CD4-positive, CD25-positive, alpha-beta regulatory T cell (primary cell): ENCODE data around the gene PARP11. TPM values are rescaled to one million over a fixed set of nuclear protein-coding genes. Genes with fewer than 3 reads are reported as not detected.

Experiments
- ATAC-seq, 2 donors: fragments of 150-1000 bp; cut with Tn5 transposase; one replicate each; pipeline ENCODE4 v1.10.0; 2021; ENCODE audit warnings: low read depth in 2 of 2, moderate number of reproducible peaks in 2 of 2, moderate library complexity in 1 of 2
- DNase-seq, 3 donors: peaks; one replicate each; pipeline versions ENCODE4 v3.0.0 to v3.0.0-alpha.2; 2012 to 2022; ENCODE audit warnings: mixed read lengths in 1 of 3
- H3K27ac ChIP-seq: one replicate; pipeline ENCODE4 v1.7.0; 2013; ENCODE audit warnings: mild to moderate bottlenecking, low read length; ENCODE audit not compliant: insufficient read depth, poor library complexity, severe bottlenecking
- H3K27me3 ChIP-seq: one replicate; pipeline ENCODE4 v1.7.0; 2013; ENCODE audit warnings: low read length; ENCODE audit not compliant: control insufficient read depth, insufficient read depth
- H3K36me3 ChIP-seq: one replicate; pipeline ENCODE4 v1.7.0; 2013; ENCODE audit warnings: mild to moderate bottlenecking, low read length, moderate library complexity; ENCODE audit not compliant: control insufficient read depth, insufficient read depth
- H3K4me1 ChIP-seq: 2 replicates; pipeline ENCODE4 v1.7.0; 2013; ENCODE audit warnings: mild to moderate bottlenecking, low read length; ENCODE audit not compliant: insufficient read depth, control insufficient read depth, poor library complexity, severe bottlenecking
- H3K4me3 ChIP-seq: one replicate; pipeline ENCODE4 v1.7.0; 2013; ENCODE audit warnings: low read depth, mild to moderate bottlenecking, low read length, moderate library complexity
- H3K9me3 ChIP-seq, 2 experiments: 1 replicate in 1 of 2; 2 replicates in 1 of 2; pipeline ENCODE4 v1.7.0; 2013; ENCODE audit warnings: low read length in 2 of 2, mild to moderate bottlenecking in 1 of 2, moderate library complexity in 1 of 2; ENCODE audit not compliant: control insufficient read depth in 2 of 2
- H3K27ac Mint-ChIP-seq, 3 donors: one replicate each; pipeline ENCODE4 v1.8.0; 2020 to 2022; ENCODE audit warnings: mild to moderate bottlenecking in 3 of 3, mixed read lengths in 3 of 3, moderate library complexity in 2 of 3
- H3K27me3 Mint-ChIP-seq: one replicate; pipeline ENCODE4 v1.8.0; 2022; ENCODE audit warnings: mild to moderate bottlenecking, mixed read lengths
- H3K36me3 Mint-ChIP-seq: one replicate; pipeline ENCODE4 v1.8.0; 2020; ENCODE audit warnings: mixed read lengths
- H3K4me1 Mint-ChIP-seq, 4 donors: one replicate each; pipeline ENCODE4 v1.8.0; 2020 to 2022; ENCODE audit warnings: mixed read lengths in 4 of 4, mild to moderate bottlenecking in 1 of 4
- H3K4me3 Mint-ChIP-seq, 4 donors: one replicate each; pipeline ENCODE4 v1.8.0; 2020 to 2022; ENCODE audit warnings: mild to moderate bottlenecking in 4 of 4, mixed read lengths in 4 of 4, moderate library complexity in 3 of 4
- H3K9me3 Mint-ChIP-seq, 7 donors: one replicate each; pipeline ENCODE4 v1.8.0; 2020 to 2022; ENCODE audit warnings: mixed read lengths in 7 of 7, mild to moderate bottlenecking in 3 of 7, moderate library complexity in 2 of 7
- polyA plus RNA-seq, 4 donors: library from polyadenylated mRNA; unstranded; fragments of 300-500 nt; fragmentation: Illumina TruSeq; gene quantifications; one replicate each; pipeline ENCODE4 v1.2.3, GENCODE V29; 2021
- total RNA-seq: library from RNA; stranded (reverse); gene quantifications from one replicate; pipeline ENCODE4 v1.2.3, GENCODE V29; 2022

PARP11 gene
- total and polyA plus RNA-seq, 5 donors from 2014 or later, result 5.2 to 16.1 (median 6.8) TPM

DNA sequence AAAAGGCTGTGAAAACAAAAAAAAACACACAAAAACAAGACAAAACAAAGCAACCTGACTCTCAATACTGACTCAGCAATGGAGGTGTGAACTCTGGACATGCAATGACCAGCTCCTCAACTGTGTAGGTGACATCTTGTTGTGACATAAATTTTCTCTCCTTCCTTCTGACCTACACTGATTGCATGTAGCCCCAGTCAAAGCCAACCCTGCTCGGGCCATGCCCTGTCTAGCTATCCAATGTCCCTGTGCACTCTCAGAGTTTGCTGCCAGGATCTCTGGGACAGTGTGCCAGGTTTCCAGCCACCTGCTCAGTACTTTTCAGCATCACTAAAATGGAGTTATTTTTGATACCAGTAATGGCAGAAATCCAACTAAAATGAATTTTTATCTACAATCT, 101.3 kb downstream of the PARP11 start:
- H3K27me3 ChIP-seq, result no peaks in the 10 kb centered on the region
- H3K4me1 ChIP-seq, result no peaks in the 10 kb centered on the region
- H3K4me3 Mint-ChIP-seq, result no peak overlapping the region
- no peak overlapping the region for H3K27ac ChIP-seq
- no peaks in the 10 kb centered on the region for H3K36me3 ChIP-seq
- H3K27ac Mint-ChIP-seq, result no peak overlapping the region
- no peak for ATAC-seq
- no peaks in the 10 kb centered on the region for H3K36me3 Mint-ChIP-seq
- peak overlapping the region; percentile 2 for H3K4me3 ChIP-seq
- no peaks in the 10 kb centered on the region for H3K9me3 Mint-ChIP-seq
- H3K27me3 Mint-ChIP-seq, result no peaks in the 10 kb centered on the region
- no peaks in the 10 kb centered on the region for H3K9me3 ChIP-seq
- DNase-seq, result no peak
- H3K4me1 Mint-ChIP-seq, result peaks cover 6 to 12% (median 11%) of the 10 kb centered on the region in 4 donors

DNA sequence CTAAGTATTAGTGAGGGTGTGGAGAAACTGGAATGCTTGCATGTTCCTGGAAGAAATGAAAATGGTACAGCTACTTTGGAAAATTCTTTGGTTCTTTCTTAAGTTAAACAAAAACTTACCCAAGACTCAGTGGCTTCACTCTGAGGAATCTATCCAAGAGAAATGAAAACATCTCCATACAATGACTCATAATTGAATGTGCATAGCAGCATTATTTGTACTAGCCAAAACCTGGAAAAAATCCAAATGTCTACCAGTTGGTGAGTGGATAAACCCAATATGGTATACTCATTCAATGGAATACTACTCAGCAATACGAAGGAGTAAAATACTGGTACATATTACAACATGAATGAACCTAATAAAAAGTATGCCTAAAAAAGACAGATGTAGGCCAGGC, 102.3 kb downstream of the PARP11 start:
- H3K9me3 ChIP-seq, result no peaks in the 10 kb centered on the region
- Mint-ChIP-seq H3K27ac (peak overlapping the region in 1 of 3 donors; percentile 36), H3K36me3 (no peaks in the 10 kb centered on the region), H3K4me1 (peaks cover 6 to 12% (median 11%) of the 10 kb centered on the region in 4 donors), H3K27me3 (no peaks in the 10 kb centered on the region), H3K9me3 (no peaks in the 10 kb centered on the region), H3K4me3 (no peak overlapping the region)
- H3K4me1 ChIP-seq, result no peaks in the 10 kb centered on the region
- DNase-seq (no peak), ATAC-seq (no peak)
- H3K4me3 ChIP-seq, result no peak overlapping the region
- no peak overlapping the region for H3K27ac ChIP-seq
- H3K27me3 ChIP-seq, result no peaks in the 10 kb centered on the region
- H3K36me3 ChIP-seq, result no peaks in the 10 kb centered on the region

DNA sequence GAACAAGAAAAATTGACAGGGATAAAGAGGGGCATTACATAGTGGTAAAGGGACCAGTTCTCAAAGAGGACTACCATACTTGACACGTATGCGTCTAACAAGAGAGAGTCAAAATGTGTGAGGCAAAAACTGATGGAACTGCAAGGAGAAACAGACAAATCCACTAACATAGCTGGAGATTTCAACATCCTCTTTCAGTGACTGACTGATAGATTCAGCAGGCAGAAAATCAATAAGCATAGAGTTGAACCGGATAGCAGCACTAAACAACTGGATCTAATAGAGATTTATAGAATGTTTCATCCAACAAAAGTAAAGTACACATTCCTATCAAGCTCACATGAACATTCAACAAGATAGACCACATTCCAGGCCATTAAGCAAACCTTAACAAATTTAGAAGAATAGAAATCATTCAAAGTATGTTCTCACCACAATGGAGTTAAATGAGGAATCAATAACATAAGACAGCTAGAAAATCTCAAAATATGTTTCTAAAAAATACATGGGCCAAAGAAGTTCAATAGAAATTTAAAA, 104.2 kb downstream of the PARP11 start:
- Mint-ChIP-seq H3K27me3 (peaks cover 4% of the 10 kb centered on the region), H3K9me3 (no peaks in the 10 kb centered on the region), H3K36me3 (no peaks in the 10 kb centered on the region), H3K27ac (no peak overlapping the region), H3K4me1 (peaks cover 6 to 12% (median 11%) of the 10 kb centered on the region in 4 donors), H3K4me3 (no peak overlapping the region)
- Histone ChIP-seq H3K27ac (no peak overlapping the region), H3K27me3 (no peaks in the 10 kb centered on the region), H3K4me3 (no peak overlapping the region), H3K36me3 (no peaks in the 10 kb centered on the region), H3K9me3 (no peaks in the 10 kb centered on the region), H3K4me1 (no peaks in the 10 kb centered on the region)
- no peak for DNase-seq
- no peak for ATAC-seq

DNA sequence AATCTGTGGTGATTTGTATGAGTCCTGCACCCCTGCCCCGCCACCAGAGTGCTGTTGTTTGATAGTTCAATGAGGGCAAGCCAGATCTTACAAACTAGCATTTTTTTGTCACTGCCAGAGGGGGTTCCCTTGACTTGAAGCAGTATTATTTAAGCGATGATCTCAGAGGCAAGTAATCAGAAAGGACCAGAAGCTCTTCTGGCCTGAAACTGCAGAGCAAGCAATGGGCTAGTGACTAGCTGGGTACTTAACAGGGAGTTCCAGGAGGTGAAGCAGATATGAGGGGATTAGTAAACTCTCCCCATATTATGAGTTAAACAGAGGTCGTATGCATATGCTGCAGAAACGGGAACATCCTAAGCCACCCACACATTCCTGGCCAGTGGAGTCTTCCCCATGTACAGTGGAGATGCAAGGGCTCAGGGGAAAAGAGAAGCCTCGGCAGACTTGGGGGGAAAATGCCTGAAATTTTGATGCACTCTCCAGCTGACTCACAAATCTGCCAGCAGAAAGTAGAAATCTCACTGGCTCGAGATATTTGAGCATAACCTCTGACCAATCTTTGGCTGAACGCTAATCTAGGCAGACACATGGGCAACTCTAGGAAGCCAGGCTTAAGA, 112.0 kb downstream of the PARP11 start:
- Histone ChIP-seq H3K4me1 (no peaks in the 10 kb centered on the region), H3K27ac (no peak overlapping the region), H3K27me3 (no peaks in the 10 kb centered on the region), H3K9me3 (no peaks in the 10 kb centered on the region), H3K4me3 (no peak overlapping the region), H3K36me3 (no peaks in the 10 kb centered on the region)
- DNase-seq (no peak), ATAC-seq (no peak)
- Mint-ChIP-seq H3K27me3 (peaks cover 4% of the 10 kb centered on the region), H3K4me3 (no peak overlapping the region), H3K36me3 (peaks cover 5% of the 10 kb centered on the region), H3K27ac (no peak overlapping the region), H3K9me3 (peaks cover 0 to 1% (median 0%) of the 10 kb centered on the region in 7 donors), H3K4me1 (peaks cover 0 to 9% (median 4%) of the 10 kb centered on the region in 4 donors)

DNA sequence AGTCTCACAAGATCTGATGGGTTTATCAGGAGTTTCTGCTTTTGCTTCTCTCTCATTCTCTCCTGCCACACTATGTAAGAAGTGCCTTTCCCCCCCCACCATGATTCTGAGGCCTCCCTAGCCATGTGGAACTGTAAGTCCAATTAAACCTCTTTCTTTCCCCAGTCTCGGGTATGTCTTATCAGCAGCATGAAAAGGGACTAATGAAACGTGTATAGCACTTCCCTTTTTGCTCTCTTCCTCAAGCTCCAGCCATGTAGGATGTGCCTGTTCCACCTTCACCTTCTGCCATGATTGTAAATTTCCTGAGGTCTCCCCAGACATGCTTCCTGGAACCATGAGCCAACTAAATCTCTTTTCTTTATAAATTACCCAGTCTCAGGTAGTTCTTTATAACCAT, 113.3 kb downstream of the PARP11 start:
- Histone ChIP-seq H3K9me3 (no peaks in the 10 kb centered on the region), H3K27me3 (no peaks in the 10 kb centered on the region), H3K4me3 (no peak overlapping the region), H3K27ac (no peak overlapping the region), H3K36me3 (no peaks in the 10 kb centered on the region), H3K4me1 (no peaks in the 10 kb centered on the region)
- H3K4me1 Mint-ChIP-seq, result peaks cover 3 to 13% (median 4%) of the 10 kb centered on the region in 4 donors
- H3K9me3 Mint-ChIP-seq, result peaks cover 0 to 1% (median 0%) of the 10 kb centered on the region in 7 donors
- H3K36me3 Mint-ChIP-seq, result peaks cover 5% of the 10 kb centered on the region
- ATAC-seq (no peak), DNase-seq (no peak)
- no peaks in the 10 kb centered on the region for H3K27me3 Mint-ChIP-seq
- H3K27ac Mint-ChIP-seq, result peak overlapping the region in 1 of 3 donors; percentile 49
- no peak overlapping the region for H3K4me3 Mint-ChIP-seq

Other genes with a start within 250 kb of the PARP11 start
- 42.9 TPM for gene CRACR2A, start 120.3 kb downstream of the PARP11 start, total RNA-seq
- gene CRACR2A, start 120.3 kb downstream of the PARP11 start, polyA plus RNA-seq, result 10 to 100 TPM in 3 of 4 donors, 1 to 10 TPM in 1; 8.2 to 13.7 (median 11.3) TPM